ENCODE data around the gene ABCA6. TPM values are rescaled to one million over a fixed set of nuclear protein-coding genes. Genes with fewer than 3 reads are reported as not detected.

The ABCA6 gene
- total RNA-seq, 1 donor from 2014 or later: 32.0 TPM

- no peak for TF ChIP-seq CTCF (IDR thresholded peaks at IDR 0.05)
- H3K4me1 ChIP-seq: no peaks in the 10 kb centered on the region
- no peaks in the 10 kb centered on the region for H3K27me3 ChIP-seq (ENCODE audit: low read depth)
- ATAC-seq: no peak
- H3K9me3 ChIP-seq: no peaks in the 10 kb centered on the region
- H3K27ac ChIP-seq: no peak overlapping the region
- DNase-seq: no peak
- H3K4me3 ChIP-seq: no peak overlapping the region
- H3K36me3 ChIP-seq: no peaks in the 10 kb centered on the region
- intact Hi-C loops (cut with DNase I): no loop called here
Measured at GRCh38 chr17:69105907-69106730, 35.6 kb downstream of the ABCA6 start.

DNA sequence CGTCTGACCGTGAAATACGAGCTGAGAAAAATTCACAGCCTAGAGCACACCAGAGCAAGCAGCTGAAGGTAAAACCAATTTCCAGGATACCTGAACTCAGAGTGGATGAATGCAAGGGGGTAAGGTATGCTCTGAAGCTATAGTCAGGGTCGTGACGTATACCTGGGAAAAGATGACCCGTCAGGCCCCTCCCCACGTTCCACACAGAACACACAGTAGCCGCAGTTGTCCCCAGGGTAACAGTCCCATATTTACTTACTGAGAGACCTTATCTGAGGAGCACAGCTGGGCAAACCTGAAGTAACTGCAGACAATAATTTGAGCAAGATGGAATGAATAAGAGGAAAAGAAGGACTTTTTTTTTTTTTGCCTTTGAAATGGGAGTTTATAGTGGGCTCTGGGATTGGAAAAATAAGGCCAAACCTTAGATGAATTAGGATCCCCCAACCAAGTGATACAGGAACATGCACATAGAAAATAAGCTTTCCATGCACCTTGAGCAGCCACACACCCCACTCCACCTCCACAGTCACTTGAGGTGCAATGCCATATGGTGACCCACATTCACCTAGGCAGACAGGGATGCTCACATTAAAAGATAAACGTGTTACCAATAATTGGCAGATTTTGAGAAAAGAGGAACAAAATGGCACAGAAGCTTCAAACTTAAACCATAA lies 38.0 kb downstream of the ABCA6 start:
- H3K27ac ChIP-seq: no peak overlapping the region
- H3K27me3 ChIP-seq (ENCODE audit: low read depth): no peaks in the 10 kb centered on the region
- H3K4me3 ChIP-seq: no peak overlapping the region
- no peaks in the 10 kb centered on the region for H3K36me3 ChIP-seq
- TF ChIP-seq CTCF (IDR thresholded peaks at IDR 0.05): no peak
- DNase-seq: no peak
- H3K4me1 ChIP-seq: peaks cover 3% of the 10 kb centered on the region
- intact Hi-C loops (cut with DNase I): no loop called here
- ATAC-seq: no peak
- H3K9me3 ChIP-seq: no peaks in the 10 kb centered on the region

GRCh38 chr17:69098625-69099024 lies 43.1 kb downstream of the ABCA6 start:
- no peak overlapping the region for H3K4me3 ChIP-seq
- peaks cover 6% of the 10 kb centered on the region for H3K36me3 ChIP-seq
- no peak for ATAC-seq
- no peak overlapping the region for H3K27ac ChIP-seq
- intact Hi-C loops (cut with DNase I): no loop called here
- TF ChIP-seq CTCF (IDR thresholded peaks at IDR 0.05): no peak
- H3K27me3 ChIP-seq (ENCODE audit: low read depth): no peaks in the 10 kb centered on the region
- no peak for DNase-seq
- H3K9me3 ChIP-seq: no peaks in the 10 kb centered on the region
- H3K4me1 ChIP-seq: peaks cover 3% of the 10 kb centered on the region

GRCh38 chr17:69096541-69096940 lies 45.2 kb downstream of the ABCA6 start:
- H3K4me1 ChIP-seq: peaks cover 3% of the 10 kb centered on the region
- H3K9me3 ChIP-seq: no peaks in the 10 kb centered on the region
- DNase-seq: no peak
- intact Hi-C loops (cut with DNase I): no loop called here
- no peak for TF ChIP-seq CTCF (IDR thresholded peaks at IDR 0.05)
- peaks cover 6% of the 10 kb centered on the region for H3K36me3 ChIP-seq
- no peak for ATAC-seq
- no peak overlapping the region for H3K27ac ChIP-seq
- H3K27me3 ChIP-seq (ENCODE audit: low read depth): no peaks in the 10 kb centered on the region
- H3K4me3 ChIP-seq: no peak overlapping the region

DNA sequence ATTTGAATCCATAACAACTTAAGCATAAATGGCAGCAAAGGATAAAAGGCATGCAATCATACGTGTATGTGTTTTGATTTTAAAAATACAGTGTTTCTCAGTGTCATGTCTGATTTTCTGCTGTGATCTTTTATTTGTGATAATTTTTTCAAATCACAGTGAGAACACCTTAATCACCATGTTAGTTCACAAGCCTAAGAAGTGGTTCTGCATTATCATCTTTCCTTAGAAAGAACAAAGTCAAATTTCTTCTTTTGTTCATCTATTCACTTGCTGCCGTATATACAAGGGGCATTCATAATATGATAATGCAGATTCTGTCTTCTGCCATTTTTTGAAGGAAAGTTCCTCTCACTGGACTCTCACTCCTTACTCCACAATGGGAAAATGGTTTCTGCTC lies 47.7 kb downstream of the ABCA6 start:
- TF ChIP-seq CTCF (IDR thresholded peaks at IDR 0.05): no peak
- ATAC-seq (no peak), DNase-seq (no peak)
- Histone ChIP-seq H3K9me3 (no peaks in the 10 kb centered on the region), H3K27me3 (ENCODE audit: low read depth) (no peaks in the 10 kb centered on the region), H3K27ac (no peak overlapping the region), H3K4me3 (no peak overlapping the region), H3K36me3 (peaks cover 6% of the 10 kb centered on the region), H3K4me1 (peaks cover 3% of the 10 kb centered on the region)
- intact Hi-C loops (cut with DNase I): no loop called here
